SHP77 treated with DMSO at 0.1 percent for 48 hours (cell line): Measurements from ENCODE around the gene TPGS2.
"Not testable (repeated sequence)": the region's sequence is repeated elsewhere in the genome, so short reads cannot be mapped to it uniquely, and the experiment has no call there.

Experiments
- DNase-seq: peaks from one replicate; lab custom pipeline; 2025; lab: John Stamatoyannopoulos, UW

The TPGS2 gene

DNA sequence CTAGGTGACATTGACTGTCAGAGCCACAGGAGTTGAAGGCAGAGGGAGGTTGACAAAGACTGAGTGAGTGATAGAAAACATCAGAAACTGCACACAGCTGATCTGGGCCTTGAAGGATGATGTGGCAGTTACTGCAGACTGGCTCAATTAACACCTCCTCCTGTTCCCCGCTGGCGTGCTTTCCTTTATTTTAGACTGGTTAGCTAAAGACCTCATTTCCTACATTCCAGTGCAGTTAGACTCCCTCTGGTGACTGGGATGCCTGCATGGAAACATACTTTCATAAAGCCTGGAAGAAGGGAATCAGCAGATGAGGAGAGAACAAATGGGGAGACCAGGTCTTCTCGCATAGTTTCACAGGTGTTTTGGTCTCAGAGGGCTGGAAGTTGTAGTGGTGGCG is 7.1 kb downstream of the TPGS2 start:
- no peak for DNase-seq

DNA sequence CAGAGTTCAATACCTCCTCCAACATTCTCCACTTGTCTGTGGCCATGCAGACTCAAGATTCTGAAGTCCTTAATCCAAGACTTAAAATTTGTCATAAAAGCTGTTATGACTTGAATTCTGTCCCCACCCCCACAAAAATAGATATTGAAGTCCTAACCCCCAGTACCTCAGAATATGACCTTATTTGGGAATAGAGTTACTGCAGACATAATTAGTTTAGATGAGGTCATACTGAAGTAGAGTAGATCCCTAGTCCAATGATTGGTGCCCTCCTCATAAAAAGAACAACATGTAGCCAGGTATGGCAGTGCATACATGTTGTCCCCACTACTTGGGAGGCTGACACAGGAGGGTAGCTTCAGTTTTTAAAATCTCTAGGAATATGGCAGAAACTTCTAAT is 9.2 kb downstream of the TPGS2 start:
- DNase-seq, result no peak

DNA sequence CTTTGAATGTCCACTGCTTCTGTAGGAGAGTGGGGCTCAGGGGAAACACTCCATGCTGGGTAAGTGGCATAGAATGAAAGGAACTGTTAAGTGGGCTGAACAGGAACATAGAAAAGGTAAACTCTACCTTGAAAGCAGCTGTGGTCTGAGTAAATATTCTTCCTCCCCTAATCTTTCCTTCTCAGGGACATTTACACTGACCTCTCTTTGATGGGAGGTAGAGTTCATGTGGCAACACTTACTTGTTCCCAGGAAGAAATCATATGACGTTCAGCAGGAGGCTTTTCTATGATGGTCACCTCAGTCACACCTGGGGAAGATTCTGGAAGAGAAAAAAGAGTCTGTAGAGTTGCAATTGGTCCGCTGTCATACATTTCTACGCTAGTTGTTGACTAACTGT is 10.2 kb downstream of the TPGS2 start:
- DNase-seq, result no peak

DNA sequence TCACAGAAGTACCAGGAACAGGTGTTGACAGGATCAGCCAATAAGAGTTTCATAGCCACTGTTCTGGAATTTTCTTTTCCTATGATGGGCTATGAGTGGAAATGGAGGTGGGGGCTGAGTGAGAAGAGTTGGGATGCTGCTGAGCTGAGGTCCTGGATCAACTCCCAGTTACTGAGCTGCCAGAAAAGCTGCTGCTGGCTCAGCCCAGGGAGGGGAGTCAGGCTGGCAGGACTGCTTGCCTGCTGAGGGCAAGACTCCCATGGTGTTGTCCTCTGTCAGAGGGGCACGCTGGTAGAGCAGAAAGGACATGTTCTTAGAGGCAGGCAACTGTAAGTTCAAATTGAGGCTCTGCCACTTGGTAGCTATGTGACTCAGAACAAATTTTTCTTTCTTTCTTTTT is 11.8 kb downstream of the TPGS2 start:
- no peak for DNase-seq

DNA sequence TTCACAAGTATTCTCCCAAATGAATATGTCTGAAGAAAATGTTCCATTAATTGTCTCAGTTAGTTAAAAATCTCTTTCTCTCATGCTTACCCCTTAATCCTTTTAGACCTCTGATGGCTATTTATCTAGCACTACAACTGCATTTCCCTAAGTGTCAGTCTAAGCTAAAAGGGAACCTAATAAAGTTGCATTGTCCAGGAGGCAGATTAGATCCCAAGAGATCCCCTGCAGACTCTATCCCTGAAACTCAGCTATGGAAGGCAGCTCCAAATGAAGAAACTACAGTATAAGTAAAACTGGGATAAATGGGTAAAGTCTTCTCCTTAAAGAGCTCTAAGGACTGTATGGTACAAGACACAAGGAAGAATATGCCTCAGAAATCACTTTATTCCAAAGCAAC is 12.7 kb downstream of the TPGS2 start:
- not testable (repeated sequence) for DNase-seq

DNA sequence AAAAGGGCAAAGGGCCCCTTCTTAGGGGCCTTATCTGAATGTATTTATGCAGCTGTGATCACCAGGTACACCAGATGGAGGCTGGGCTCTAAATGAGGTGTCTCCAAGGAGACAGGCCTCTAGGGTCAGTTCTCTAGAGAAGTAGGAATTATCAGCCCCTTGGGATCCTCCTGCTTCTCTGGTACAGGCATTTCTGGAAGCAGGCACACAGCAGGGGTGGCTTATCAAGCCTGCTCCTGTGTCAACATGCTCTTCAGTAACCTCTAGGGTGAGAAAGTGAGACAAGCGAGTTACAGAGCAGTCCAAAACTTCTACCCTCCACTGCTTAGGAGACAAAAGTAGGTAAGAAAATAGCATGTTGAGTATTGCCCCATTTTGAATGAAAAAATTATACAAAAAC is 13.8 kb downstream of the TPGS2 start:
- DNase-seq, result no peak

DNA sequence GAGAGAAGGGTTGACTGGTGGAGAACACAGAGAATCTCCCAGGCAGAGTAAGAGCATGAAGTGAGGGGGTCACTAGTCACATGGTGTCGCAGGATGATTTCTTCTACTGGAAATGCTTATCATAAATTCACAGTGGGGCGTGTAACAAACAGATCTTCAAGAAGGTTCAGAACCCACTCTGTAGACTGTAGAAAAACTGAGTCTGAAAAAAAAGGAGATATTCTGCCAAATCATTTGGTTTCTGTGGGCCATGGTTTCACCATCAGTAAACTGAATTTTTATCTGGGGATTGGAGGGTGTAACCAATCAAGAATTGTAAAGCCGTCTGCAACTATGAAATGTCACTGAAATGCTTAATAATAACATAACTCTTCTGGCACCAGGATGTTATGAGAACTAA is 15.0 kb downstream of the TPGS2 start:
- DNase-seq, result no peak

DNA sequence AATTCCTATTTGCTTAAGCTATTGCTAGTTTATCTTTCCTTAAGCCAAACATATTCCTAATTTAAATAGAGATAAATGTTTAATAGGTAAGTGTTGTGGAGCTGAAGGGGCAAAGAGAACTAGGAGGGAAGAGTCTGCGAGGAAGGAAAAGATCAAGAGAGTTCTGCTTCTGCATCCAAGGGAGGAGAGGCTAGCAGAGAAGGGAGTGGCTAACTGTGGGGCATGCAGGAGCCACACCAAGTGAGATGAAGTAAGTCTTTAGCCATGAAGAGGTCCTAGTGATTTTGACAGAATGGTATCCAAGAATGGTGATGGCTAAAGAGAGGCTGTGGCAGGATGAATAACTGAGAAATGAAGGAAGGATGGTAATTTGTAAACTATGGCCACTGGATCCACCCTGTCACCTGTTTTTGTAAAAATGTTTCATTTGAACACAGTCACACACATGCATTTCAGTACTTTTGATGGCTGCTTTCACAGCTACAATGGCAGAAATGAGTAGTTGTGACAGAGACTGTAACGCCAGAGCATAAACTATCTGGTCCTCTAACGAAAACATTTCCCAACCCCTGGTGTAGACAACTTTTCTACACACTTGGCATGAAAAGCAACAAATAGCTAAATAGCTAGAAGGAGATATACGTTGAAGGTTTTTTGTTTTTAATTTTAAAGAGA is 15.6 kb downstream of the TPGS2 start:
- no peak for DNase-seq

DNA sequence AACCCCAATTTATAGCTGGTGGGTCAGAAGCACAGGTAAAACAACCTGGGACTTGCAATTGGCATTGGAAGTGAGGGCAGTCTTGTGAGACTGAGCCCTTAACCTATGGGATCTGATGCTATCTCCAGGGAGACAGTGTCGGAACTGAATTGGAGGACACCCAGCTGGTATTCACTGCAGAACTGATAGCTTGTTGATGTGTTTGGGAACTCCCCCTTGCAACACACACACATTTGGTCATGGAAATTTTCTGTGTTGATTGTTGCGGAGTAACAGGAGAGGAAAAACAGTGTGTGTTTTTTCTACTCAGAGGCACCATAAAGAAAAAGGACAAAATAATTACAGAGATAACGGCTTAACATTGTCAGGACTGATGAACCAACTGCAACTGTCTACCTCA is 16.1 kb downstream of the TPGS2 start:
- DNase-seq, result no peak

DNA sequence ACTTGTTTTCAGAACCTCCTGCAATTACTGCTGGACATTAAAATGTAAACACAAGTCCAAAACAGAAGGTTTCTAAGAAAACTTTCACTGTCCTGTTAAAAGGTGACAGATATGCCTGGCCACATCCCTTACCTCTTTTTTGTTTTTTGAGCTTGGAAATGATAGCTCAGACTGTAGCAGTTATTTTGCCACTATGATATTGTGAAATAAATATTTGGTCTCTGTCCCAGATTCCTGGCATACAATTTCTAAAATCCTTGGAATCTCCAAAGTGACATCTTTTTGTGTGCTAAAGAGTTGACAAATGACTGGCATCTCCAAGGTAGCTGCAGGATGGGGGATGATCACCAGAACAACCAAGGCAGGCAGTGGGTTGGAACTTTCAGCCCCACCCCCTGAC is 16.8 kb downstream of the TPGS2 start:
- DNase-seq, result no peak

DNA sequence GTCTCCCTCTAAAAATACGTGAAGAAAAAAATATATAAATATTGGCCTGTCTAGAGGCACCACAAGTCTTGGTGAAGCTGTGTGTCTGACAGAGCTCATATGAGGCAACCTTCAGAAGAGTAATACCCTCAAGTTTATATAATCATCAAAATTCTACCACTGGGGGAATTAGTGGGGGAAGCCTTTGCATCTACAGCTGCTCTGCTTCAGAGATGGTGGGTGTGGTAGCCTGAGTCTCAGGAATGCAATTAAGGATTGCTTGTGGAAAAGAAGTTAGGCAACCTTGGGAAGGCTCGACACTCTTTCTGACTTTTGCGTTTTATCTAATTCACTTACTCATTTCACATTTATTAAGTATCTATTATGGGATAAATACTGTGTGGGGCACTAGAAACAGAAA is 17.4 kb downstream of the TPGS2 start:
- no peak for DNase-seq

DNA sequence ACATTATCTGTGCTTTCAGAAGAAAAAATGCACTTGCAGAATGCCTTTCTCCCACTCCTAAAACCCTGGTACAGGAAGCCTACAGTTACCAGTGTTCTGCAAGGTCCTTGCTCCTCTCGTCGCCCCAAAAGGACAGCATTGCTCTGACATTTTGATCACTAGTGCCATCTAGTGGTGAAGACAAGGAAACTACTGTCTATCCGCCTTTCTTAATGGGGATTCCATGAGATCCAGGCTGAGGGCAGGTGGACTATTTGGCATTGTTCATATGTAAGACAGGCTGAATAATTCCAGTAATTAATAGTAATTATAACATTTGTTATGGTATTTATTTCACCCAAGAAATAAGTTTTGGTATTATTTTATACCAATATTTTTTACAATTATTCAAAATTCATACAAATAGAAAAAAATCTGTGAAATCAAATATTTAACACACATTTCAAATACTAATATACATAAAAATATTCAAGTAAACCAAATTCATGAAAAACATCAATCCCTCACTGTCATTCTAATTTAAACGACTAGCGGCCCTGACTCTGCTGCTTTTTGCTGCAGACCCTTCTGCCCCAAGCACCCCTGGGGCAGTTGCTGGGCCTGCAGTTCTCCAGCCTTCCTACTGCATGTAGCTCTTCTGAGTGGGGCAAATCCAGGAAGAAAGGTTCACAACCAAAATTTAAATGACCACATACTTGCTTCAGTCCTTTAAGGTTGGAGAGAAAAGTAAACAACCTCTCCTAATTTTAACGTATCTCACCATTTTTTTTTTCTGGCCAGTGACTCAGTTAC is 19.0 kb downstream of the TPGS2 start:
- DNase-seq, result peak; percentile 24

DNA sequence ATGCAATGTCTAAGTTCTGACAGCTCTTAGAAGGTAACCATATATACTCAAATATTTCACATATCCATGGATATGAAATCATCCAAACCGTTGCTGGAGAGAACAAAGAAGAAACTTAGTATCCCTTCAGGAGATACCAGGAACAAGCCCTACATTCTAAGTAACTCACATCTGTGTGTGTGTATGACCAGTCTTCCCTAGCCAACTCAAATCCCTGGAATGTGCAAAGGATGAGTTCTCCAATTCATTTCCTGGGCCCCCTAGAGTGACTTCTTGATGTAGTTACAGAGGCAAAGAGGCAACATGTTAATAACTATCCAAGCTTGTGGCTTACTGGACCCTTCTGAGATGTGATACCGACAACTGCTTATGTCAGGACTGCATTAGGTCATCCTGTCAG is 20.1 kb downstream of the TPGS2 start:
- DNase-seq, result no peak

DNA sequence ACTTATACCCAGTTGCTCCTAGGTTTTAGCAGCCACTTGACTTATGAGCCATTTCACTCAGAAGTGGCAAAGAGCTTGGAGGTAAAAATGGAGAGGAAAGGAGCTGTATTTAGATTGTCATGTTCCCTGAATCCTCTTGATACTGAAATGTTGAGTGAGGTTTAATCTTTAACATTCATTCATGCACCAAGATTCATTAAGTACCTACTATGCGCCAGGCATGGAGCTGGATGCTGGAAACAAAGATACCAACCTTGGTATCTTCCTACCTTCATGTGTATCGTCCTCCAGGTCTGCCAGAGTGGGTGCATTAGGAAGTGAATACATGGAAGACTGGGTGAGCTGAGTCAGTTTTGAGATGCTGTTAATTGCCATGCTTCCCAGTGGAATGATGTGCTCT is 23.7 kb downstream of the TPGS2 start:
- DNase-seq, result no peak

DNA sequence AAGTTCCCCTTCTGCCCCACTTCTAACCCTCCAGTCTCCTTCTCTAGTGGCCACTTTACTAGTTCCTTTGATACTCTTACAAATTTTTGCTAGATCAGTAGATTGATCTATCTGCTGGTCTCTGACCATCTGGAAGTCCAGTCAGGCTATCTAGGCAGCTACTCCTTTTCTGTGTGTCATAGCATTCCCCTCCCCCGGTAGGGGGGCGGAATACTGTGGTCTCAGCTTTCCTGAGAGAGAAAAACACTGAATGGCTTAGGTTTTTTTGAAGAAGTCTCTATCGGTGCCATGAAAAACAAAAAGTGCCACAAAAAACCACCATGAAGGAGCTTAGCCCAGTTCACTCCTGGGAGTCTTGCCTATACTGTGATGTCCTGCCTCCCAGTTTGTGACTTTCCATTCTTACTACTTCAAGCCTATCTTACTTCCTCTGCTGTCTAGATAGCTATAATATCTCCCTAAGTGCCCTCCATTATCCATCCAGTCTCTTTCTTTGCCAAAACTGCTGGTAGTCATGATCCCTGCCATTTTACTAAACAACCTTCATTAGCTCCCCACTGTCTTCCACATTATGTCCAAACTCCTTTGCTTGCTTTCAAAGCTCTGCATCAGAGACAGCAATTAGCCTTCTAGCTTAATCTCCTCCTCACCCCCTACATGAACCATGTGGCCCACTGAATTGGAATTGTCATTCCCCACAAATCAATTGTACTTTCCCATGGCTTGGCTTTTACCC is 29.9 kb downstream of the TPGS2 start:
- no peak for DNase-seq

DNA sequence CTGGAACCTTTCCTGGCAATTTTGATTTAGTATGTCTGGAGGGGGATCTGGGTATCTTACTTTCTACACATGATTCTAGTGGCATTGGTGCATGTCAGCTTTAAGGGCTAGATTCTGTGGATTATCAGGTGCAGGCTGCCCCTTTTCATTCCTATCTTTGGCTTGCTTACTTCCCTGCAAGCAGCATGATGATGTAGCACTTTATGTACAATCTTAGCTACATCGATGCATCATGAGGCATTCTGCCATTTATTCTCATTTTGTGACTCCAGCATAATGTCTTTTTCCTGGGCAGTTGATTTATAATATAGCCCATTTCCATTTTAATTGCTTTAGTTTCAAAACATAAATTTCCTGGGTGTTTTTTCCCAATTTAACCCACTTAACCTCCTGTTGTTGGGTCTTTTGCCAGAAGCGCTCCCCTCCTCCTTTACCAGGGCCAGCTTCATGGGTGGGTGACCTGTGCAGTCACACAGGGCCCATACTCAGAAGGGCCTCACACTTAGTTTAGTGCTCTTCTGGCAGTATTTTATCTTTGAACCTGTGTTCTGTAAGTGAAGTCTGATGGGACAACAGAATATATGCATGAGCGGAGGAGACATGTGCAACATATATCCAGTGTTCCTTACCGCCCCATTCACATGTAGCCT is 36.0 kb downstream of the TPGS2 start:
- no peak for DNase-seq

DNA sequence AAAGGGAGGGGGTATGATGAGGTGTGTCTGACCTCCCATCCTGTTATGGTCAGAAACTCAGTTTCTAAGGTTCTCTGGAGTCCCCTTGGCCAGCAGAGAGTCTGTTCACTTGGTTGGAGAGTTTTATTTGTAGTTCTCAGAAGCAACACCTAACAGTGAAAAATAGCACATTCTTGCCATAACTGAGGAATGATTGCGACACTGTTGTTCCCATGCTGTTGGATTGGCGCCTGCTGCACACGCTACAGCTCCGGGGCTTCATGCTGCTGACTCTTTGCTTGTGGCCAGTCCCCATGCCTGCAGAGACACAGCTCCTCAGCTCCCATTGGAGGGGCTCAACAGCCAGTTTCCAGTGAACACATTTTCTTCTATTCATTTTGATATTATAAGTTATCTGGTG is 42.1 kb downstream of the TPGS2 start:
- DNase-seq, result no peak

DNA sequence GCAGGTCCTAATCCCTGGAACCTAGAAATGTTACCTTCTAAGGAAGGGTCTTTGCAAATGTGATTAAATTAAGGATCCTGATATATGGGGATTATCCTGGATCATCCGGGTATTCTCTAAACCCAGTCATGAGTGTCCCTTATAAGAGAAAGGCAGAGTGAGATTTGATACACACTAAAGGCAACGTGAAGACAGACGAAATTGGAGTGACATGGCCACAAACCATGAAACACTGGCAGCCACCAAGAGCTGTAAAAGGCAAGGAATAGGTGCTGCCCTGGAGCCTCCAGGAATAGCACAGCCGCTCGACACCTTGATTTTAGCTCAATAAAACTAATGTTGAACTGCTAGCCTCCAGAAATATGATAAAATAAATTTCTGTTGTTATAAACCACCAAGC is 45.0 kb downstream of the TPGS2 start:
- no peak for DNase-seq

DNA sequence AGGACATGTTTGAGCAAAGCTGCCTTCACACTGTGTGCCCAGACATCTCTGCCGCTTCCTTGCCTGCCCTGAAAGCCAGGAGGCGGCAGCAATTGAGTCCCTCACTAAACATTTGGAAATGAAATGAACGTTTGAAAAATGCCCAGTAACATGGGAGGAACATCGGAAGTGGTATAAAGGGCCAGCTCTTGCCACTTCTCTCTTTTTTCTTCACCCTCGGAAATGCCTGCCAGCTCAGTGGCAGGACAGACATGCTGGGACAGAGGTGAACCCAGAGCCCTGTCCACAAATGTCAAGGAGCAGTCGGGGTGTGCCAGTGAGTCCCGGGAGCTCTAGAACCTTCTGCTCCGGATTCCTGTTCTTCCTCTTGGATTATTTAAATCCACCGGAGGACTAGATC is 46.1 kb downstream of the TPGS2 start:
- DNase-seq, result no peak

DNA sequence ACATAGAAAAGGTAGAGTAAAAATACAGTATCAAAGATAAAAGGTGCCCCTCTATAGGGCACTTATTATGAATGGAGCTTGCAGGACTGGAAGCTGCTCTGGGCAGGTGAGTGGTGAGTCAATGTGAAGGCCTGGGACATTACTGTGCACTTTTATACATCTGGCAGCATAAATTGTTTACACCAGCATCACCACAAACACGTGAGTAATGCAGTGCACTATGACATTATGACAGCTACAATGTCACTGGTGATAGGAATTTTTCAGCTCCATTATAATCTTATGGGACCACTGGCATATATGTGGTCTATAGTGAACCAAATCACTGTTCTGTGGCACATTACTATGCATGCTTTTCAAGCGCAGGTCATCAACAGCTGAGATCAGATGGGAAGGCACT is 48.1 kb downstream of the TPGS2 start:
- DNase-seq, result no peak

DNA sequence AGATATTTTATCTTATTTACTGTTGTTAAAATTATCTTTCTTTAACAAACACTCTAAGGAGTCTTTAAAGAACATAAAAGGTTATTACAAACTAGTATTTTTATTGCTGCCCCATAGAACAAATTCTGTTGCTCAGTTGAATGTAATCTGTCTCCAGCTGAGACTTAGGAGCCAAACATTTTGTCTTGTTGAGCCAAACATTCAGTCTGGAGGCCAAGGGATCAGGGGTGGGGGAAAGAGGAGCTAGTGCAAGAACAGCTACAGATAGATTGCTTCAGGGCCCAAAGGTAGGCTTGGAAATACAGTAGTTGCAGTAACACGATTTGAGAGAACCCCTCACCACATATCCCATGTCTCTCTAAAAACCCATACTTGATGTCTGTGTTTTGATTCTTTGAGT is 51.2 kb downstream of the TPGS2 start:
- no peak for DNase-seq

DNA sequence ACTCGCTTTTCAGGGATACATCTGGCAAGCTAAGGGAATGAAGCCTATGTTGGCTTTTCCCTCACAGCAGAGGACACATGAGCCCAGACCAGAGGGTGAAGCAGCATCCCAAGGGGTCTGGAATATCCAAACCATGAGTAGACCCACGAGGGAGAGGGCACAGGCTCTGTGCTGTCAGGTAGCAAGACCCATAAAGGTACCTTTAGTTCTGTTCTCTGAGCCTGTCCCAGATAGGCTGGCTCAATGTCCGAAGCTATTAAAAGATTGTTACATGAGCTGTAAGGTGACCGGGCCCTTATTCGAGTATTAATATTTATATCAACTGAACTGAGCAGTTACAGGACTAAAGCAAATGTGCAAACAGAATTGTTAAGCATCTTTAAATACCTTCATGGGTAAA is 52.2 kb downstream of the TPGS2 start:
- DNase-seq, result no peak

DNA sequence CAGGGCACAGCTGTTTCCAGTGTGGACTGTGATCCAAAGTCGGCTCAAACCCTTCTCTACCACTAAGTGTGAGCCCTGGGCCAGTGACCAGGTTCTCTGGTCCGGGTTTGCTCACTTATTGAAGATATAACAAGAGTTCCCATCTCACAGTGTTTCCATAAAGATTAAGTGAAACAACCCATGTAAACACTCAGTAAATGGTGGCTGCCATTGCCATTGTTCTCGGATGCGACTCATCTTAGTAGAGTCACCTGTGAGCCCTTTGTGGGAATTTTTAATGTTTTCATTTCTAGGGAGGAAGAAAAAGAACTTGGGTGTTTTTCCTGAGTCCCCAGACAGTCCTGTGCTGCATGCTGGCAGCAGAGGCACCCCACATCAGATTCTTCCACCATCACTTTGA is 53.4 kb downstream of the TPGS2 start:
- no peak for DNase-seq
